ENCODE measurements around the gene CATSPER1. TPM values are rescaled to one million over a fixed set of nuclear protein-coding genes. Genes with fewer than 3 reads are reported as not detected.
A peak's percentile ranks its signal among the peaks of the same experiment; 100 is the strongest.

CATSPER1 gene
- total RNA-seq, 1 donor from 2014 or later: not detected

GRCh38 chr11:66017321-66017720 lies 9.0 kb downstream of the CATSPER1 start:
- H3K36me3 Mint-ChIP-seq (ENCODE audit: low read depth): no peaks in the 10 kb centered on the region
- H3K4me3 Mint-ChIP-seq: no peak overlapping the region
- no peaks in the 10 kb centered on the region for H3K4me1 Mint-ChIP-seq
- DNase-seq (ENCODE audit: low read depth, low spot score): no peak
- no peak overlapping the region for H3K27ac Mint-ChIP-seq (ENCODE audit: unreplicated experiment)
- TF ChIP-seq CTCF (conservative IDR thresholded peaks at IDR 0.05): no peak
- no peaks in the 10 kb centered on the region for H3K9me3 Mint-ChIP-seq
- H3K27me3 Mint-ChIP-seq (ENCODE audit: low read depth): no peaks in the 10 kb centered on the region

GRCh38 chr11:66016793-66017177 lies 9.5 kb downstream of the CATSPER1 start:
- no peak for DNase-seq (ENCODE audit: low read depth, low spot score)
- no peak overlapping the region for H3K27ac Mint-ChIP-seq (ENCODE audit: unreplicated experiment)
- H3K9me3 Mint-ChIP-seq: no peaks in the 10 kb centered on the region
- no peaks in the 10 kb centered on the region for H3K36me3 Mint-ChIP-seq (ENCODE audit: low read depth)
- no peaks in the 10 kb centered on the region for H3K4me1 Mint-ChIP-seq
- H3K4me3 Mint-ChIP-seq: no peak overlapping the region
- no peaks in the 10 kb centered on the region for H3K27me3 Mint-ChIP-seq (ENCODE audit: low read depth)
- TF ChIP-seq CTCF (conservative IDR thresholded peaks at IDR 0.05): no peak

GRCh38 chr11:66015936-66016792 lies 10.1 kb downstream of the CATSPER1 start:
- TF ChIP-seq CTCF (conservative IDR thresholded peaks at IDR 0.05): no peak
- Mint-ChIP-seq H3K36me3 (ENCODE audit: low read depth) (no peaks in the 10 kb centered on the region), H3K27ac (ENCODE audit: unreplicated experiment) (no peak overlapping the region), H3K9me3 (no peaks in the 10 kb centered on the region), H3K4me3 (no peak overlapping the region), H3K4me1 (no peaks in the 10 kb centered on the region), H3K27me3 (ENCODE audit: low read depth) (no peaks in the 10 kb centered on the region)
- no peak for DNase-seq (ENCODE audit: low read depth, low spot score)

GRCh38 chr11:66015454-66015881 lies 10.8 kb downstream of the CATSPER1 start:
- H3K27me3 Mint-ChIP-seq (ENCODE audit: low read depth): no peaks in the 10 kb centered on the region
- DNase-seq (ENCODE audit: low read depth, low spot score): no peak
- H3K27ac Mint-ChIP-seq (ENCODE audit: unreplicated experiment): no peak overlapping the region
- no peak overlapping the region for H3K4me3 Mint-ChIP-seq
- no peak for TF ChIP-seq CTCF (conservative IDR thresholded peaks at IDR 0.05)
- no peaks in the 10 kb centered on the region for H3K4me1 Mint-ChIP-seq
- H3K9me3 Mint-ChIP-seq: no peaks in the 10 kb centered on the region
- no peaks in the 10 kb centered on the region for H3K36me3 Mint-ChIP-seq (ENCODE audit: low read depth)

- H3K36me3 Mint-ChIP-seq (ENCODE audit: low read depth): no peaks in the 10 kb centered on the region
- no peaks in the 10 kb centered on the region for H3K9me3 Mint-ChIP-seq
- no peak overlapping the region for H3K27ac Mint-ChIP-seq (ENCODE audit: unreplicated experiment)
- H3K4me3 Mint-ChIP-seq: peak overlapping the region; percentile 19
- H3K4me1 Mint-ChIP-seq: no peaks in the 10 kb centered on the region
- no peaks in the 10 kb centered on the region for H3K27me3 Mint-ChIP-seq (ENCODE audit: low read depth)
- no peak for DNase-seq (ENCODE audit: low read depth, low spot score)
- TF ChIP-seq CTCF (conservative IDR thresholded peaks at IDR 0.05): no peak
Measured at GRCh38 chr11:66014804-66015453, 11.3 kb downstream of the CATSPER1 start.
